ENCODE results near the gene PLPP7.

- TF ChIP-seq, protein P1, sequence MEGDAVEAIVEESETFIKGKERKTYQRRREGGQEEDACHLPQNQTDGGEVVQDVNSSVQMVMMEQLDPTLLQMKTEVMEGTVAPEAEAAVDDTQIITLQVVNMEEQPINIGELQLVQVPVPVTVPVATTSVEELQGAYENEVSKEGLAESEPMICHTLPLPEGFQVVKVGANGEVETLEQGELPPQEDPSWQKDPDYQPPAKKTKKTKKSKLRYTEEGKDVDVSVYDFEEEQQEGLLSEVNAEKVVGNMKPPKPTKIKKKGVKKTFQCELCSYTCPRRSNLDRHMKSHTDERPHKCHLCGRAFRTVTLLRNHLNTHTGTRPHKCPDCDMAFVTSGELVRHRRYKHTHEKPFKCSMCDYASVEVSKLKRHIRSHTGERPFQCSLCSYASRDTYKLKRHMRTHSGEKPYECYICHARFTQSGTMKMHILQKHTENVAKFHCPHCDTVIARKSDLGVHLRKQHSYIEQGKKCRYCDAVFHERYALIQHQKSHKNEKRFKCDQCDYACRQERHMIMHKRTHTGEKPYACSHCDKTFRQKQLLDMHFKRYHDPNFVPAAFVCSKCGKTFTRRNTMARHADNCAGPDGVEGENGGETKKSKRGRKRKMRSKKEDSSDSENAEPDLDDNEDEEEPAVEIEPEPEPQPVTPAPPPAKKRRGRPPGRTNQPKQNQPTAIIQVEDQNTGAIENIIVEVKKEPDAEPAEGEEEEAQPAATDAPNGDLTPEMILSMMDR (IDR thresholded peaks at IDR 0.05) = no peak
- TF ChIP-seq EP300 (IDR thresholded peaks at IDR 0.05) = no peak
- TF ChIP-seq POLR2A (IDR thresholded peaks at IDR 0.05) = no peak
These were observed 9.5 kb upstream of the PLPP7 start for GRCh38 chr9:131279863-131280570.
